ENCODE results near the gene SETD1A. TPM values are rescaled to one million over a fixed set of nuclear protein-coding genes. Genes with fewer than 3 reads are reported as not detected.
A peak's percentile ranks its signal among the peaks of the same experiment; 100 is the strongest.

SETD1A gene
- total and polyA plus RNA-seq, 2 experiments from 2014 or later = 2.3 to 4.0 TPM

- Histone ChIP-seq H3K9me3 (ENCODE audit: low read depth) (no peaks in the 10 kb centered on the region), H3K27ac (no peak overlapping the region), H3K4me2 (ENCODE audit: unreplicated experiment) (no peak overlapping the region), H3K27me3 (replicated peaks; ENCODE audit: insufficient read depth) (no peaks in the 10 kb centered on the region), H3K36me3 (ENCODE audit: low read depth) (peaks cover 13% of the 10 kb centered on the region; the same call in 1 of the 2 replicates), H3K4me1 (ENCODE audit: insufficient read depth) (peaks cover 8% of the 10 kb centered on the region), H2AFZ (no peak overlapping the region), H3K9ac (no peak overlapping the region), H4K20me1 (ENCODE audit: insufficient read depth) (no peaks in the 10 kb centered on the region), H3K4me3 (no peak overlapping the region), H3K79me2 (ENCODE audit: insufficient read depth) (peaks cover 17% of the 10 kb centered on the region), H3K9me2 (ENCODE audit: insufficient read depth) (no peaks in the 10 kb centered on the region), H3F3A (ENCODE audit: insufficient read depth) (peaks cover 14% of the 10 kb centered on the region; the same call in 1 of the 2 replicates)
- in situ Hi-C loops (cut with MboI) = no loop called here
- WGBS, 2 experiments (ENCODE audit: low coverage in 1 of 2, low lambda C conversion rate in 2 of 2, missing lambda C conversion rate in 2 of 2) = 19 to 20% methylated on average over 15 of the region's 15 CpGs
- TF ChIP-seq EZH2phosphoT487 (IDR thresholded peaks at IDR 0.05; ENCODE audit: insufficient read depth, low read depth) = no peak
- no peak for TF ChIP-seq EZH2 (IDR thresholded peaks at IDR 0.05; ENCODE audit: insufficient read depth, poor library complexity, severe bottlenecking)
- peak; percentile 83 for DNase-seq
Measured at GRCh38 chr16:30941600-30942425, 15.7 kb upstream of the SETD1A start.

- in situ Hi-C loops (cut with MboI) = no loop called here
- TF ChIP-seq EZH2 (IDR thresholded peaks at IDR 0.05; ENCODE audit: insufficient read depth, poor library complexity, severe bottlenecking) (no peak), EZH2phosphoT487 (IDR thresholded peaks at IDR 0.05; ENCODE audit: insufficient read depth, low read depth) (no peak)
- peaks cover 8% of the 10 kb centered on the region for H3K4me1 ChIP-seq (ENCODE audit: insufficient read depth)
- peaks cover 13% of the 10 kb centered on the region; the same call in 1 of the 2 replicates for H3F3A ChIP-seq (ENCODE audit: insufficient read depth)
- H3K27me3 ChIP-seq (replicated peaks; ENCODE audit: insufficient read depth) = no peaks in the 10 kb centered on the region
- no peak overlapping the region for H3K27ac ChIP-seq
- no peak overlapping the region for H3K4me2 ChIP-seq (ENCODE audit: unreplicated experiment)
- H3K9me2 ChIP-seq (ENCODE audit: insufficient read depth) = no peaks in the 10 kb centered on the region
- H4K20me1 ChIP-seq (ENCODE audit: insufficient read depth) = no peaks in the 10 kb centered on the region
- H3K36me3 ChIP-seq (ENCODE audit: low read depth) = peaks cover 13% of the 10 kb centered on the region; the same call in 1 of the 2 replicates
- no peaks in the 10 kb centered on the region for H3K9me3 ChIP-seq (ENCODE audit: low read depth)
- DNase-seq = no peak
- no peak overlapping the region for H2AFZ ChIP-seq
- no peak overlapping the region for H3K4me3 ChIP-seq
- no peak overlapping the region for H3K9ac ChIP-seq
- H3K79me2 ChIP-seq (ENCODE audit: insufficient read depth) = peaks cover 17% of the 10 kb centered on the region
- 94 to 96% methylated on average over 4 of the region's 4 CpGs for WGBS, 2 experiments (ENCODE audit: low coverage in 1 of 2, low lambda C conversion rate in 2 of 2, missing lambda C conversion rate in 2 of 2)
Measured at GRCh38 chr16:30942426-30942806, 15.1 kb upstream of the SETD1A start.

- Histone ChIP-seq H3K9ac (no peak overlapping the region), H3K36me3 (ENCODE audit: low read depth) (peaks cover 13% of the 10 kb centered on the region; the same call in 1 of the 2 replicates), H3K79me2 (ENCODE audit: insufficient read depth) (peaks cover 21% of the 10 kb centered on the region), H4K20me1 (ENCODE audit: insufficient read depth) (no peaks in the 10 kb centered on the region), H3K4me2 (ENCODE audit: unreplicated experiment) (no peak overlapping the region), H3F3A (ENCODE audit: insufficient read depth) (0 out of 2 replicates have a peak, but pooled peaks cover 3% of the 10 kb centered on the region), H3K27me3 (replicated peaks; ENCODE audit: insufficient read depth) (no peaks in the 10 kb centered on the region), H3K4me3 (no peak overlapping the region), H3K27ac (no peak overlapping the region), H3K9me3 (ENCODE audit: low read depth) (no peaks in the 10 kb centered on the region), H3K4me1 (ENCODE audit: insufficient read depth) (peaks cover 8% of the 10 kb centered on the region), H2AFZ (no peak overlapping the region), H3K9me2 (ENCODE audit: insufficient read depth) (no peaks in the 10 kb centered on the region)
- no peak for TF ChIP-seq EZH2phosphoT487 (IDR thresholded peaks at IDR 0.05; ENCODE audit: insufficient read depth, low read depth)
- DNase-seq = no peak
- in situ Hi-C loops (cut with MboI) = no loop called here
Measured at GRCh38 chr16:30944352-30944751, 13.2 kb upstream of the SETD1A start.

GRCh38 chr16:30946671-30947540 lies 10.6 kb upstream of the SETD1A start:
- H3K4me1 ChIP-seq (ENCODE audit: insufficient read depth) = peaks cover 17% of the 10 kb centered on the region; the same call in 1 of the 2 replicates
- no peaks in the 10 kb centered on the region for H4K20me1 ChIP-seq (ENCODE audit: insufficient read depth)
- H3K9me2 ChIP-seq (ENCODE audit: insufficient read depth) = no peaks in the 10 kb centered on the region
- H3K4me2 ChIP-seq (ENCODE audit: unreplicated experiment) = no peak overlapping the region
- no peak overlapping the region for H3K9ac ChIP-seq
- no peaks in the 10 kb centered on the region for H3K9me3 ChIP-seq (ENCODE audit: low read depth)
- no peak overlapping the region for H3K4me3 ChIP-seq
- peaks cover 15% of the 10 kb centered on the region for H3K79me2 ChIP-seq (ENCODE audit: insufficient read depth)
- DNase-seq = no peak
- 93 to 94% methylated on average over 33 of the region's 38 CpGs for WGBS, 2 experiments (ENCODE audit: low coverage in 1 of 2, low lambda C conversion rate in 2 of 2, missing lambda C conversion rate in 2 of 2)
- H3F3A ChIP-seq (ENCODE audit: insufficient read depth) = peaks cover 15% of the 10 kb centered on the region
- H3K27me3 ChIP-seq (replicated peaks; ENCODE audit: insufficient read depth) = no peaks in the 10 kb centered on the region
- in situ Hi-C loops (cut with MboI) = no loop called here
- TF ChIP-seq EZH2phosphoT487 (IDR thresholded peaks at IDR 0.05; ENCODE audit: insufficient read depth, low read depth) (no peak), EZH2 (IDR thresholded peaks at IDR 0.05; ENCODE audit: insufficient read depth, poor library complexity, severe bottlenecking) (no peak)
- H2AFZ ChIP-seq = no peak overlapping the region
- H3K36me3 ChIP-seq (ENCODE audit: low read depth) = peaks cover 13% of the 10 kb centered on the region; the same call in 1 of the 2 replicates
- H3K27ac ChIP-seq = no peak overlapping the region
